HTR-8/SVneo (cell line): ENCODE data around the gene TCHP.
A peak's percentile ranks its signal among the peaks of the same experiment; 100 is the strongest.
"Not testable (repeated sequence)": the region's sequence is repeated elsewhere in the genome, so short reads cannot be mapped to it uniquely, and the experiment has no call there.

Source experiments
- DNase-seq: peaks from one replicate; pipeline ENCODE4 v3.0.0; 2011; ENCODE audit warnings: low spot score, mixed read lengths; ENCODE audit not compliant: insufficient read length
- FAIRE-seq: peaks from 2 replicates; lab custom pipeline; 2011; peaks lifted over from hg19 to GRCh38; lab: Jason Lieb, UNC

The TCHP gene

GRCh38 chr12:109878749-109879148 lies 21.3 kb upstream of the TCHP start:
- FAIRE-seq (no peak), DNase-seq (no peak)

GRCh38 chr12:109879351-109880042 lies 20.6 kb upstream of the TCHP start:
- FAIRE-seq = no peak

DNA sequence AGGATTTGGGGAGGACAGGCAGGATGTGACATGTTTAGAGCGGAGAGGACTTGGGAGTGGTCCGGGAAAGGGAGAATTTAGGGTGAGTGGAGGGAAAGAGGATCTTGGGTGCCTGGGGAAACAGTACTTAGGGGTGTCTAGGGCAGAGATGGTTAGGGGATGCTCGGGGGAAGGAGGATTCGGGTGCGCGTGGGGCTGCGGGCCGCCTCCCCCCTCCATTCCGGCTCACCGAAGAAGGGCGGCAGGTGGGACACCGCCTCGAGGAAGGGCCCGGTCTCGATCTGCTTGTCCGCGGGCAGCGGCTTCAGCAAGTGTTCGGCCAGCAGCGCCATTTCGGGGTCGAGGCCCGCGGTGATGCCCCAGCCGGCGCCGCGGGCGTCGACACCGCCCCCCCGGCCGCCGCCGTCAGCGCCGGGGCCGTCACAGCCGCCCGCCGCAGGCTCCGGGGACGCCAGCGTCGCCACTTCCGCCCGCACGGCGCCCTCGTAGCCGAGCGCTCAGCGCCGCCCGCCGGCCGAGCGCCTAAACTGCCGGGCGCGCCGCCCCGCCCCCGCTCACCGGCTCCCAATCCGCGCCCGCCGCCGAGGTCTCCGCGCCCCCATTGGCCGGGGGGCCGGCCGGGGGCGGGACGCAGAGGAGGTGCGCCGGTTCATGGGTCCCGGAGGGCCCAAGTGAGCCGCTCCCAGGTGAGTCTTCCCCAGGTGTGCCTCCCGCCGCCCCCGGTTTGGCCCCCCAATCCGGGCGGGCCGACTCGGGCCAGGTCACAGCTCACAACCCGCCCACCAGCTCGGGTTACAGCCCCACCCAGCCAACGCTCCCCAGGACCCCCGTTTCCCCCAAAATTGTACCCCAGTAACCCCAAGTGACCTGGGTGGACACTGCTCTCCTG lies 19.8 kb upstream of the TCHP start, which contains the start of gene GLTP:
TSS of gene GLTP (minus strand) at position 499 of the 889 bp plus-strand sequence. CDS start at position 332, 167 bp downstream.
- FAIRE-seq = no peak

More at GRCh38 chr12:109879351-109880042, 20.6 kb upstream of the TCHP start:
- DNase-seq = no peak

GRCh38 chr12:109880938-109881337 lies 19.1 kb upstream of the TCHP start:
- DNase-seq = no peak
- FAIRE-seq = no peak

More for the DNA sequence above, 19.8 kb upstream of the TCHP start, which contains the start of gene GLTP:
- peak; percentile 86 for DNase-seq

- DNase-seq = no peak
- FAIRE-seq = no peak
Observed at GRCh38 chr12:109881752-109882151, 18.3 kb upstream of the TCHP start.

DNA sequence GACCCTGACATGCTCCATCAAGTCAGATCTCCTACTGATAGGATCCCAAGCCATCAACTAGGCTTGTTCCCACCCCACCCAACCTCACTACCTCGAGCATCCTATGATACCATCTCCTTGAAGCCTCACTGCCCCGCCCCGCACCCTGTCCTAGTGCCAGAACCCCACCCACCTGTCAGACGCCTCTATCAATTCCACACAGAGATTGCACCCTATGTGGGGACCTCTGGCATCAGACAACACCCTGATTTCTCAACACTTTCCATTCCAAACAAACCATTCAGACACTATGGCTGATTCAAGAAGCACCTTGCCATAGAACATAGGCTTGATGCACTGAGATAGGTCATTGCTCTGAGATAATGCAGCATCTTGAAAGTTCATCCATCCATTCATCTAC lies 16.6 kb upstream of the TCHP start:
- no peak for DNase-seq
- FAIRE-seq = no peak

GRCh38 chr12:109885616-109886015 lies 14.5 kb upstream of the TCHP start:
- FAIRE-seq (no peak), DNase-seq (no peak)

- peak; percentile 37 for DNase-seq
- no peak for FAIRE-seq
Observed at GRCh38 chr12:109888179-109889020, 11.7 kb upstream of the TCHP start.

- no peak for DNase-seq
- FAIRE-seq = no peak
Observed at GRCh38 chr12:109890620-109891170, 9.4 kb upstream of the TCHP start.

- DNase-seq, FAIRE-seq: not testable (repeated sequence)
Observed at GRCh38 chr12:109891731-109892130, 8.3 kb upstream of the TCHP start.

DNA sequence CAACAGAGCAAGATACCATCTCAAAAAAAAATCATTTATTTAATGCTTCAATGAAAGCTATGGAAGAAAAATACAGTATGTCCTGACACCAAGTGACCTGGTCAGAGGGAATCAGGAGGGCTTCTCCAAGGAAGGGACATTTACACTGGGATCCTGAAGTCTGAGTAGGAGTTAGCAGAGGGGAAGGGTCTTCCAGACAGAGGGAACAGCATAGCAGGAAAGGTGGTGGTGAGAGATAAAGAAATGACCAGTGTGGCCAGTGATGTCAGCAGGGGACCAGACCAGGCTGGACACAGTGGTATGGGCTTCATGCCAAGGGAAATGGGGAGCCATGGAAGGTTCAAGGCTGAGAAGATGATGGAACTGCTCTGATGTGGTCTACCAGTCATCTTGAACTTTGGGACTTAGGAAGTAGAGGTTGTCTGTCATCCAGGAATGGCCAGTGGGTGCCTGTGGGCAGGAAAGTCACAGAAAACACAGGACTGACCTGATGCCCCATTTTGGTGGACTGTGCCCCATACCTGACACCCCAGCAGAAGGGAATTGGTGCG lies 7.8 kb upstream of the TCHP start:
- FAIRE-seq (no peak), DNase-seq (no peak)

- no peak for FAIRE-seq
- no peak for DNase-seq
Observed at GRCh38 chr12:109892748-109893147, 7.3 kb upstream of the TCHP start.

DNA sequence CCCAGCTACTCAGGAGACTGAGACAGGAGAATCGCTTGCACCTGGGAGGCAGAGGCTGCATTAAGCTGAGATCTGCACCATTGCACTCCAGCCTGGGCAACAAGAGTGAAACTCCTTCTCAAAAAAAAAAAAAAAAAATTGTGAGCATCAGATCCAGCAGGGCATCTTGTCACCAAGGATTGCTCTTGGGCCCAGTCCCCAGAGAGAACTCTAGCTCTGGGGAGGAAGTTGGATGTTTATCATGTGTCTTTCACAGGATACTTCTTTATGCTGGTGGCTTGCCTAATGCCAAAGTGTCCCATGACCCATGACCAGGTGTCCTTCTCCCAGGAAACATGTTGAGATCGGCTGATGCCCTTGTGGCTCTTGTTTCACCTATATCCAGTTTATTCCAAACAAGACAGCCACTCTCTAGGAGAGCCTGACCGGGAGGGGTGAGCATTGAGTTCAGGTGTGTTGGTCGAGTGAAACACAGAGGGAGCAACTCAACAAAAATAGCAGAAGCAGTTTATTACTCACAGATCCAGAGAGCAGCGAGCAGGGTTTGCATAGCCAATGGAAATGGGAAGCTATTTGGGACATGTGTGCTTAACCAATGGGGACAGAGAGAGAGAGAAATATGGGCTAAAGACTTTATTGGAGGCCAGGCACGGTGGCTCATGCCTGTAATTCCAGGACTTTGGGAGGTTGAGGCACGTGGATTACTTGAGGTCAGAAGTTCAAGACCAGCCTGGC lies 6.6 kb upstream of the TCHP start:
- FAIRE-seq = no peak
- no peak for DNase-seq

- DNase-seq (no peak), FAIRE-seq (no peak)
Observed at GRCh38 chr12:109894939-109895338, 5.1 kb upstream of the TCHP start.

DNA sequence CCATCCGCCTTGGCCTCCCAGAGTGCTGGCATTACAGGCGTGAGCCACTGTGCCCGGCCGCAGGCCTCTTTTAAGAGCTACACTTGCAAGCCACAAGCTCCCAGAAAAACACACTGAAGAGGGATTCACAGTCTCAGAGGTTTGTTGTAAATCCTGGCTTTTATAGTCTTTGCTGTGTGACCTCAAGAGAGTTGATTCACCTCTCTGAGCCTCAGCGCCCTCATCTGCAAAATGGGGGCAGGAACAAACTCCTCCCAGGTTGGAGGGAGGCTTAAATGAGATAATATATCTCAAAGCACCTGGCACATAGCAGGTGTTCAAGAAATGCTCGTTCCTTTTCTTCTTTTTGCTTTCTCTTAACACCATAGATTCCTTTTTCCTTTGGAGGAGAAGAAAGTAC lies 3.9 kb upstream of the TCHP start:
- FAIRE-seq (no peak), DNase-seq (no peak)

GRCh38 chr12:109897029-109897428 lies 3.0 kb upstream of the TCHP start:
- FAIRE-seq (no peak), DNase-seq (no peak)

DNA sequence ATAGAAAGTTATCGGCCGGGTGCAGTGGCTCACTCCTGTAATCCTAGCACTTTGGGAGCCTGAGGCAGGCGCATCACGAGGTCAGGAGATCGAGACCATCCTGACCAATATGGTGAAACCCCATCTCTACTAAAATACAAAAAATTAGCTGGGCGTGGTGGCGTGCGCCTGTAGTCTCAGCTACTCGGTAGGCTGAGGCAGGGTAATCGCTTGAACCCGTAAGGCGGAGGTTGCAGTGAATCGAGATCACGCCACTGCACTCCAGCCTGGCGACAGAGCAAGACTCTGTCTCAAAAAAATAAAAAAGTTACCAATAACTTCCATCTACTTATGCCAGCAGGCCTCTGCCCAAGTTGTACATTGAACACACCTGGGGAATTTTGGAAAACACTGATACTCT lies 729 bp upstream of the TCHP start:
- DNase-seq, FAIRE-seq: not testable (repeated sequence)

- FAIRE-seq = no peak
- DNase-seq = peak; percentile 29
Observed at GRCh38 chr12:109900752-109901580, 892 bp downstream of the TCHP start.
